ENCODE measurements around the gene TMEM127.
A peak's percentile ranks its signal among the peaks of the same experiment; 100 is the strongest.

Gene TMEM127

DNA sequence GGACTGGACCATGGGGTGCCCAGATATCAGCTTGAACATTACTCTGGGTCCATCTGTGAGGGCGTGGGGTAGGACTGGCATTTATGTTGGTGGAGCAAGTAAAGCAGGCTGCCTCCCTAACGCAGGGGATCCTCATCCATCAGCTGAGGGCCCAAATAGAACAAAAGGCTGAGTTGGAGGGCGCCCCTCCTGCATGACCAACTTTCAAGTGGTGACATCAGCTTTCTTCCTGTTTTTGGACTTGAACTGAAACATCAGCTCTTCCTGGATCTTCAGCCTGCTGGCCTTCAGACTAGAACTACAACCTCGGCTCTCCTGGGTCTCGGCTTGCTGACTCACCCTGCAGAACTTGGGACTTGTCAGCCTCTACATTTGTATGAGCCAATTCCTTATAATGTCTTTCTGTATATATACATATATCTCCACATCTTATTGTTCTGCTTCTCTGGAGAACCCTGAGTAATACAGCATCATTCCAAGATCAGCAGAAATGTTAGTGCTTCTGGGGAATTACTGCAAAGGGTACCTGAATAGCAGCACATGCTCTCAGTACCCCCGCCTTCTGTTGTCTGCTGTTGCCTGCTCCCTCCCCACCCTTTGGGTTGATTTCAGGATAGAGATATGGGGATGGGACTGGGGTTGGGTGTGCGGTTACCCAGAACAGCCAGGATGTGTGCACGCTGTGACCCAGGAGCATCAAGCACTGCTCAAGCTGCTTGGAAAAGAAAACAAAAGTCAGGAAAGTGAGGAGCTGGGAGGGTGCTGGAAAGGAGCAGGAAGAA is 20.0 kb downstream of the TMEM127 start:
- peak overlapping the region; percentile 19 for H3K27ac Mint-ChIP-seq (ENCODE audit: low read depth)
- H3K4me3 Mint-ChIP-seq = peak overlapping the region; percentile 8
- DNase-seq (ENCODE audit: low spot score in 2 of 2) = no peak
- H3K9me3 Mint-ChIP-seq = no peaks in the 10 kb centered on the region
- no peaks in the 10 kb centered on the region for H3K27me3 Mint-ChIP-seq
- no peak for ATAC-seq (replicated peaks; ENCODE audit: extremely low read depth, poor library complexity, severe bottlenecking)
- H3K4me1 Mint-ChIP-seq = peaks cover 48% of the 10 kb centered on the region
- H3K36me3 Mint-ChIP-seq (ENCODE audit: insufficient read depth) = peaks cover 10% of the 10 kb centered on the region

DNA sequence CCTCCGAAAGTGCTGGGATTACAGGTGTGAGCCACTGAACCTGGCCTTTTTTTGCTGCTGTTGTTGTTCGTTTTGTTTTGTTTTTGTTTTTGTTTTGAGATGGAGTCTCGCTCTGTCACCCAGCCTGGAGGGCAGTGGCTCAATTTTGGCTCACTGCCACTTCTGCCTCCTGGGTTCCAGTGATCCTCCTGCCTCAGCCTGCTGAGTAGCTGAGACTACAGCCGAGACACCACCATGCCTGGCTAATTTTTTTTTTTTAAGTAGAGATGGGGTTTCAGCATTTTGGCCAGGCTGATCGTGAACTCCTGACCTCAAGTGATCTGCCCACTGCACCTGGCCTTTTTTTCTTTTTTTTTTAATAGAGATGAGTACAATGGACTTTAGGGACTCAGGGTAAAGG is 22.0 kb downstream of the TMEM127 start:
- Mint-ChIP-seq H3K4me3 (no peak overlapping the region), H3K27ac (ENCODE audit: low read depth) (no peak overlapping the region), H3K4me1 (peaks cover 36% of the 10 kb centered on the region), H3K27me3 (no peaks in the 10 kb centered on the region), H3K36me3 (ENCODE audit: insufficient read depth) (peaks cover 10% of the 10 kb centered on the region), H3K9me3 (no peaks in the 10 kb centered on the region)
- ATAC-seq (replicated peaks; ENCODE audit: extremely low read depth, poor library complexity, severe bottlenecking) = no peak
- no peak for DNase-seq (ENCODE audit: low spot score in 2 of 2)

DNA sequence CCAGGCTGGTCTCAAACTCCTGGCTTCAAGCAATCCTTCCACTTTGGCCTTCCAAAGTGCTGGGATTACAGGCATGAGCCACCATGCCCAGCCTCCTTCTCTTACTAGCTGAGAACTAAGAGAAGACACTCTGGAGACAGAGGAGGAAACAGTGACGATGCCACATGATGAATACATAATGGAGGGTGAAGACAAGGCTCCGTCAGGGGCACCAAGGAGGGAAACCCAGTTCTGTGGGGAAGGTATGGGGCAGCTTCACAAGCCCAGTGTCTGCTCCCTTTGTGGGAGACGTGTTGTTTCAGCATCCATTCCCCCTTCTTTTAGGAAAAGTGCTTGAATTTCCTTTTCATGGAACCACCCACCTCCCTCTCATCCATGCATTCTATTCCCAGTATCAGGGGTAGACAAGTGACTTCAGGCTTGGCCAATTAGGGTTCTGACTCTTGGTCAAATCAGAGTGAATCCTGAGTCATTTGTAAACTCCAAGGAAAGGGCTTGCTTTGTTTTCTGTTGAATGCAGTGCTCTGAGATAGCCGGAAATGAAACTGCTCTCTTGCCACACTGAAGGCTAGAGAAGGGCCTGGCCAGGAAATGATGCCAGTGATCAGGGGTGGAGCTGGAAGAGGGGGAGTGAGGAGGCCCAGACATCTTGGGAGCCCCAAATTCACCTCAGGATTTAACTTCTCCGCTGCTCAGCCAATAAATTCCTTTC is 23.7 kb downstream of the TMEM127 start:
- Mint-ChIP-seq H3K4me3 (peak overlapping the region; percentile 54), H3K27ac (ENCODE audit: low read depth) (peak overlapping the region; percentile 97), H3K36me3 (ENCODE audit: insufficient read depth) (peaks cover 7% of the 10 kb centered on the region), H3K4me1 (peaks cover 33% of the 10 kb centered on the region), H3K9me3 (no peaks in the 10 kb centered on the region), H3K27me3 (no peaks in the 10 kb centered on the region)
- ATAC-seq (replicated peaks; ENCODE audit: extremely low read depth, poor library complexity, severe bottlenecking) (peak; percentile 92), DNase-seq (ENCODE audit: low spot score in 2 of 2) (no peak)

DNA sequence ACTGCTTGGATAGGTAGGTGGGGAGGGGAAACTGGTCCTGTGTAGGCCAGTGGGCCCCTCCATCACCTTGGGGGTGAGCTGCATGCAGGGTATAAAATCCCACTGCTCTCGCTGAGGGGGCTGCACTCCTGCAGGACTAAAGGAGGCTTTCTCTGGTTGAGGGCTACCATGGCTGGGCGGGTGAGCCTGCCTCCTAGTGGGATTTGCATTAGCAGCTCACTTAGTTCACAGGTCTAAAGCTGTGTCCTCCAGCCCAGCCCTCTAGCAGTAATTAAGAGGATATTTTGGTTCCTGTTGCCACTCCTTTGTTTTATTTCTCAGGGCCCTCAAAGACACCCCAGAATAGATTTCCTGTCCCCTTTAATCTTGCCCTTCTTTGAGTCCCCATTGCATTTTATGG is 24.6 kb downstream of the TMEM127 start:
- H3K4me1 Mint-ChIP-seq = peaks cover 25% of the 10 kb centered on the region

DNA sequence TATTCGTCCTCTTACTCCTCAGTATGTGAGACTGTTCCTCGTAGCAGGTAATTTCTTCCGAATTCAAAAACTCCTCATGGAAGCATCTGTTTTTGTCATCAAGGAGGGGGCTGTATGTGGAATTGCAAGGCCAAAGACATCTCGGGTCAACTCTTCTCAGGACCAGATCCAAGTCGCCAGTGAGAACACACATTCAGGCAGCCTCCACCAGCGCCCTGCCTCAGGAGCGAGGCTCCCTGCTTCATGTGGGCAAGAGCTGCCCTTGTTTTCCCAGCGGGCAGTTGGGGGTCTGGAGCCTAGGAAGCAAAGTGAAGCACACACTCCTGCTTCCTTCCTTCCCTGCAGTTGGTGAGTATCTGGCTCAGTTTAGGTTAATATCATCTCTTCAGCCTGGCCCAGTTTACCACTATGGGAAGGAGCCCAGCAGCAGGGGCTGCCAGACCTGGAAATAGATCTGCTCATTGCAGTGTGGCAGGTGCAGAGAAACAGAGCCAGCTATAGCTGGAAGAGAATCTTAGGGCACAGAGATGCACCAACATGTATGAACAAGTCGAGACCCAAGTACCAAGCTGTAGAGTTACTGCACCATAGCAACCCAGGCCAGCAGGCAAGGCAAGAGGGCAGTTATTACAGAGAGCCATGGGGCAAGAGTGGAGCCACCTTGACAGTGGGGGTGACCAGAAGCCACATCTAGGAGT is 25.3 kb downstream of the TMEM127 start:
- no peaks in the 10 kb centered on the region for H3K27me3 Mint-ChIP-seq
- no peak overlapping the region for H3K4me3 Mint-ChIP-seq
- no peak for ATAC-seq (replicated peaks; ENCODE audit: extremely low read depth, poor library complexity, severe bottlenecking)
- no peaks in the 10 kb centered on the region for H3K9me3 Mint-ChIP-seq
- no peak for DNase-seq (ENCODE audit: low spot score in 2 of 2)
- peak overlapping the region; percentile 97 for H3K27ac Mint-ChIP-seq (ENCODE audit: low read depth)
- H3K4me1 Mint-ChIP-seq = peaks cover 18% of the 10 kb centered on the region
- H3K36me3 Mint-ChIP-seq (ENCODE audit: insufficient read depth) = peaks cover 2% of the 10 kb centered on the region

More for the DNA sequence above, 24.6 kb downstream of the TMEM127 start:
- H3K4me3 Mint-ChIP-seq = peak overlapping the region; percentile 54
- ATAC-seq (replicated peaks; ENCODE audit: extremely low read depth, poor library complexity, severe bottlenecking) = no peak
- peak overlapping the region; percentile 97 for H3K27ac Mint-ChIP-seq (ENCODE audit: low read depth)
- H3K36me3 Mint-ChIP-seq (ENCODE audit: insufficient read depth) = peaks cover 3% of the 10 kb centered on the region
- DNase-seq (ENCODE audit: low spot score in 2 of 2) = no peak
- H3K27me3 Mint-ChIP-seq = no peaks in the 10 kb centered on the region
- H3K9me3 Mint-ChIP-seq = no peaks in the 10 kb centered on the region

DNA sequence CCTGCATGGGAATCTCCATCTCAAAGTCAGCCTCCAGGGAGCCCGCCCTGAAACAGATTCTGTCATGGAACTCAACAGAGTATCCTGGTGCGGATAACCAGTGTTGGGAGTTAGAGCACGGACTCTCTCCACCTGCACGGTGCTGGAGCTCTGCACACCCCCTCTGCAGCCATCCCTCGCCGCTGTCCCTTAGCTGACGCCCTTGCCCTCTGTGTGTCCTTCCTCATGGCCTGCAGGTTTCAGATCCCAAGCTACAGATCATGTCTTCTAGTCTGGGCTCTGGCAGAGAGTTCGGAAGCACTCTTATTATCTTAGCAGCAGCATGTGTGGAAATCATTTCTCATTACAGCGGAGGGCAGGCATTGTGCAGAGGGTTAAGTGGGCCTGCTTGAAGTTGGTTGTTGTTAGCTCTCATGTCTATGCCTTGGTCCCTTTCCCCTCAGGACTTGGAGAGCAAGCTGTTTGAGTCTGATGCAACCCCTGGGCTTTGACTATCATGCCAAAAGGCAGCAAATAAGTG is 26.0 kb downstream of the TMEM127 start:
- peaks cover 16% of the 10 kb centered on the region for H3K4me1 Mint-ChIP-seq
- no peak overlapping the region for H3K4me3 Mint-ChIP-seq
- peaks cover 2% of the 10 kb centered on the region for H3K36me3 Mint-ChIP-seq (ENCODE audit: insufficient read depth)
- DNase-seq (ENCODE audit: low spot score in 2 of 2) (no peak), ATAC-seq (replicated peaks; ENCODE audit: extremely low read depth, poor library complexity, severe bottlenecking) (no peak)
- no peaks in the 10 kb centered on the region for H3K9me3 Mint-ChIP-seq
- no peaks in the 10 kb centered on the region for H3K27me3 Mint-ChIP-seq
- H3K27ac Mint-ChIP-seq (ENCODE audit: low read depth) = no peak overlapping the region

DNA sequence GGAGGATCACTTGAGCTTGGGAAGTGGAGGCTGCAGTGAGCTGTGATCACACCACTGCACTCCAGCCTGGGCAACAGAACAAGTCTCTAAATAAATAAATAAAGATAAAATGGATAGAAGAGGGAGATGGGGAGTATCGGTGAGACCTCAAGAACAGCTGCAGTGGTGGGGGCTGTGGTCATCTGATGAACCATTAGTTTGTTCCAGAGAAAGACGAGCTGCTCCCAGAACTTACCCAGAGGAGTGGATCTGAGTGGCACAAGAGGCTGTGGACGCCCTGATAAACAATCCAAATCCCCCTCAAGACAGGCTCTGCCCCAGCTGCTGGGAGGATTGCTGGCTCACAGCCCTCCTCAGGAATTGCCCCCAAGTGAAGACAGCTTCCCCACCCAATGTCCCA is 26.7 kb downstream of the TMEM127 start:
- no peak overlapping the region for H3K4me3 Mint-ChIP-seq
- ATAC-seq (replicated peaks; ENCODE audit: extremely low read depth, poor library complexity, severe bottlenecking) (no peak), DNase-seq (ENCODE audit: low spot score in 2 of 2) (no peak)
- no peaks in the 10 kb centered on the region for H3K27me3 Mint-ChIP-seq
- peaks cover 2% of the 10 kb centered on the region for H3K36me3 Mint-ChIP-seq (ENCODE audit: insufficient read depth)
- H3K4me1 Mint-ChIP-seq = peaks cover 16% of the 10 kb centered on the region
- no peak overlapping the region for H3K27ac Mint-ChIP-seq (ENCODE audit: low read depth)
- no peaks in the 10 kb centered on the region for H3K9me3 Mint-ChIP-seq

DNA sequence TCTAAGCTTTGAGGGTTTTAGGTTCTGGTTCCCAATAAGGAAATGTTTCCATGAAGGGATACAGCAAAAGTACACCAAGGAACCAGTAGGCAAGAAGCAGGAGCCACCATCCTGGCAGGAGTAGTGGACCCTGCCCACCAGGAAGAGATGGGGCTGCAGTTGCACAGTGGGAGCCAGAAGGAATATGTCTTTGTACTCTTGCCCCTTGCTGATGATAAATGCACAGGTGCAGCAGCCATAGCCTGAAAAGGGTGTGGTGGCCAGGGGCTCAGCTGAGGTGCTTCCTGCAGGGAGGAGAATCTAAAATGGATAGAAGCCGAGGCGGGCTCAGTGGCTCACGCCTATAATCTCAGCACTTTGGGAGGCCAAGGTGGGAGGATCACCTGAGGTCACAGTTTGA is 27.5 kb downstream of the TMEM127 start:
- no peaks in the 10 kb centered on the region for H3K9me3 Mint-ChIP-seq
- H3K27ac Mint-ChIP-seq (ENCODE audit: low read depth) = no peak overlapping the region
- H3K36me3 Mint-ChIP-seq (ENCODE audit: insufficient read depth) = peaks cover 2% of the 10 kb centered on the region
- DNase-seq (ENCODE audit: low spot score in 2 of 2) = no peak
- H3K4me3 Mint-ChIP-seq = no peak overlapping the region
- H3K27me3 Mint-ChIP-seq = no peaks in the 10 kb centered on the region
- ATAC-seq (replicated peaks; ENCODE audit: extremely low read depth, poor library complexity, severe bottlenecking) = no peak
- H3K4me1 Mint-ChIP-seq = peaks cover 16% of the 10 kb centered on the region

DNA sequence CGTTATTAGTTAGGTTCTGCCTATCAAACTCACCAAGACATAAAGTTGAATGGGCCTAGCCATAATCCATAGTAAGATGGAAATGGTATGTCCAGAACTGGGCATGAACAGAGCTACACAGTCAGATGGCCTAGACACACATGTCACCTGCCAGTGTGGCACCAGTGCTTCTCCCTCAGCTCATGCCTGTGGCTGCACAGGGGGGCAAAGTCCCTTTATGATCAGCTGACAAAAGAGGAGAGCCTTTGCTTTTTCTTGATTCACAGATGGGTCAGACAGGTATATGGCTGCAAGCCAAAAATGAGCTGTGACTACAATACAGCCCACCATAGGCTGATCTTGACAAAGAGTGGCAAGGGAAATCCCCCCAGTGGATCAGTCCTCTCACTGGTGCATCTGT is 28.9 kb downstream of the TMEM127 start:
- Mint-ChIP-seq H3K27me3 (no peaks in the 10 kb centered on the region), H3K9me3 (no peaks in the 10 kb centered on the region), H3K36me3 (ENCODE audit: insufficient read depth) (no peaks in the 10 kb centered on the region), H3K27ac (ENCODE audit: low read depth) (no peak overlapping the region), H3K4me3 (no peak overlapping the region), H3K4me1 (peaks cover 8% of the 10 kb centered on the region)
- ATAC-seq (replicated peaks; ENCODE audit: extremely low read depth, poor library complexity, severe bottlenecking) (no peak), DNase-seq (ENCODE audit: low spot score in 2 of 2) (no peak)

DNA sequence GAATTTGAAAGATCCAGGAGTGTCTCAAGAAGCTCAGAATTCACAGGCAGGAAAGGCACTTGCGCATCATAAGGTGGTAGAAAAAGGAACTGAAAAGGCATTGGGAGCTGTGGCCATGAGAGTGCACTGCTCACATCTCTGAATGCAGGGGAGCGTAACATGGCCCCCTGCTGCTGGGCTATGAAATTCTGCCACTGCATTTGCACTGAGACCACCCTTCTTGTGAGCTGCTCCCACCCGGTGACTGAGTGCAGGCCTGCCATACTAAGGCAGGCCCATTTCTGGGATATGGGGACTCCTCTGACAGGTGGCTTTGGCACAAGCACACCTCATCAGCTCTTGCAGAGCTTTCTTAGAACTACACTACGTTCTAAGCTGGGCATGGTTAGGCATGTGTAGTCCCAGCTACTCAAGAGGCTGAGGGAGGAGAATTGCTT is 31.9 kb downstream of the TMEM127 start:
- Mint-ChIP-seq H3K27me3 (no peaks in the 10 kb centered on the region), H3K4me3 (no peak overlapping the region), H3K4me1 (no peaks in the 10 kb centered on the region), H3K36me3 (ENCODE audit: insufficient read depth) (no peaks in the 10 kb centered on the region), H3K9me3 (no peaks in the 10 kb centered on the region), H3K27ac (ENCODE audit: low read depth) (no peak overlapping the region)
- no peak for ATAC-seq (replicated peaks; ENCODE audit: extremely low read depth, poor library complexity, severe bottlenecking)
- no peak for DNase-seq (ENCODE audit: low spot score in 2 of 2)

DNA sequence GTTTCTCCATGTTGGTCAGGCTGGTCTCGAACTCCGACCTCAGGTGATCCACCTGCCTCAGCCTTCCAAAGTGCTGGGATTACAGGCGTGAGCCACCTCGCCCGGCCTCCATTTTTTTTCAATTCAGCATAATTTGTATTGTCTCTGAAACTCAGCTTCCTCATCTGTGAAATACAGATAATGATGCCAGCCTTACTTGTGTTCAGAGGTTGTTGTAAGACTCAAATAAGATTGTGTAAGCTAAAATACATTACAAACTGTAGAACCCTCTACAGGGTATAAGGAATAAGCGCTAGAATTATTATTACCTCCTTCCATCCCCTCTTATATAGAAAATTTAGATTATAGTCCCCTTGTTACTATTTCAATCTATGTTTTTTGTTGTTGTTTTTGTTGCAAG is 32.4 kb downstream of the TMEM127 start:
- H3K36me3 Mint-ChIP-seq (ENCODE audit: insufficient read depth) = no peaks in the 10 kb centered on the region
- no peaks in the 10 kb centered on the region for H3K9me3 Mint-ChIP-seq
- H3K27me3 Mint-ChIP-seq = no peaks in the 10 kb centered on the region
- H3K27ac Mint-ChIP-seq (ENCODE audit: low read depth) = no peak overlapping the region
- no peaks in the 10 kb centered on the region for H3K4me1 Mint-ChIP-seq
- DNase-seq (ENCODE audit: low spot score in 2 of 2) (no peak), ATAC-seq (replicated peaks; ENCODE audit: extremely low read depth, poor library complexity, severe bottlenecking) (no peak)
- no peak overlapping the region for H3K4me3 Mint-ChIP-seq

DNA sequence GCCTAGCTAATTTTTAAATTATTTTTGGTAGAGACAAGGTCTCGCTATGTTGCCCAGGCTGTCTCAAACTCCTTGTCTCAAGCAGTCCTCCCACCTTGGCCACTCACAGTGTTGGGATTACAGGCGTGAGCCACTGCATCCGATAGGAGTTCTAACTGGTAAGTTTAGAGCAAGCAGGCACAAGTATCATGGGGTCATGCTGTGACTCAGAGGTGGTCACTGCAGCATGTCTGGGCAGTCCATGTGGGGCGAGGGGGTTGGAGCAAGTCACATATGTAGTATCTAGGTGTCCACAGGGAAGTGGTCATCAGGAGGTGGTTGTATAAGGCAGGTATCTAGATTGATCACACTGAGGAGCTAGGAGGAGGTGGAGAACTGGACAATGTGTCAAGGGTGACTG is 34.5 kb downstream of the TMEM127 start:
- no peak for DNase-seq (ENCODE audit: low spot score in 2 of 2)
- no peak for ATAC-seq (replicated peaks; ENCODE audit: extremely low read depth, poor library complexity, severe bottlenecking)
- no peaks in the 10 kb centered on the region for H3K27me3 Mint-ChIP-seq
- no peaks in the 10 kb centered on the region for H3K9me3 Mint-ChIP-seq
- H3K4me3 Mint-ChIP-seq = no peak overlapping the region
- H3K27ac Mint-ChIP-seq (ENCODE audit: low read depth) = no peak overlapping the region
- H3K4me1 Mint-ChIP-seq = no peaks in the 10 kb centered on the region
- H3K36me3 Mint-ChIP-seq (ENCODE audit: insufficient read depth) = no peaks in the 10 kb centered on the region

Data from central memory CD8-positive, alpha-beta T cell (primary cell).